NB4 (cell line): ENCODE results near the gene MYO6.

Experiments
- POLR2A ChIP-seq: IDR thresholded peaks from 2 replicates; pipeline ENCODE4 v1.6.1; 2011; ENCODE audit warnings: mild to moderate bottlenecking; ENCODE audit not compliant: insufficient read length; ENCODE audit errors: extremely low read depth
- TF ChIP-seq, protein P1 (sequence below): IDR thresholded peaks from one replicate; pipeline ENCODE4 v1.5.1; 2012; ENCODE audit warnings: low read depth, low read length

DNA sequence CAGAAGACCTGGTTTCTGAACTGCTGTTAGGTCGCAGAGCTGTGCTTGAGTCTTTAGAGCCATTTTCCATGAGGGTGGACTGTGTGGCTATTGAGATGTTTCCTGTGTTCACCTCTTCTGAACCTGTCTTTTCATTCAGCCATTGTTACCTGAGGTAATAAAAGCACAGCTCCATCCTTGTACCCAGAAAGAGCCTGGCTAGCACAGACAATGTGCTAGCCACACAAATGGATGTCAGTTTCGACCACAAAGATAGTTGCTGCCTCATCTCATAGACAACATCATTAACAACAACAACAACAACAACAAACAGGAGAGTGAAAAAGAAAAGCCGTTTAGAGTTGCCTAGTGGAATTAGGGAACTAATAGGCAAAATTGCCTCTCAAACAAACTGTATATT is 114.7 kb downstream of the MYO6 start:
- TF ChIP-seq POLR2A, result no peak
- TF ChIP-seq, protein P1, sequence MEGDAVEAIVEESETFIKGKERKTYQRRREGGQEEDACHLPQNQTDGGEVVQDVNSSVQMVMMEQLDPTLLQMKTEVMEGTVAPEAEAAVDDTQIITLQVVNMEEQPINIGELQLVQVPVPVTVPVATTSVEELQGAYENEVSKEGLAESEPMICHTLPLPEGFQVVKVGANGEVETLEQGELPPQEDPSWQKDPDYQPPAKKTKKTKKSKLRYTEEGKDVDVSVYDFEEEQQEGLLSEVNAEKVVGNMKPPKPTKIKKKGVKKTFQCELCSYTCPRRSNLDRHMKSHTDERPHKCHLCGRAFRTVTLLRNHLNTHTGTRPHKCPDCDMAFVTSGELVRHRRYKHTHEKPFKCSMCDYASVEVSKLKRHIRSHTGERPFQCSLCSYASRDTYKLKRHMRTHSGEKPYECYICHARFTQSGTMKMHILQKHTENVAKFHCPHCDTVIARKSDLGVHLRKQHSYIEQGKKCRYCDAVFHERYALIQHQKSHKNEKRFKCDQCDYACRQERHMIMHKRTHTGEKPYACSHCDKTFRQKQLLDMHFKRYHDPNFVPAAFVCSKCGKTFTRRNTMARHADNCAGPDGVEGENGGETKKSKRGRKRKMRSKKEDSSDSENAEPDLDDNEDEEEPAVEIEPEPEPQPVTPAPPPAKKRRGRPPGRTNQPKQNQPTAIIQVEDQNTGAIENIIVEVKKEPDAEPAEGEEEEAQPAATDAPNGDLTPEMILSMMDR, result no peak
